Stomach (tissue), 4 donors: ENCODE data around the gene RSPRY1.

ENCODE experiments used
- POLR2A ChIP-seq, 4 donors: fragments of 450-650 bp; IDR thresholded peaks; one replicate each; pipeline ENCODE4 v1.6.1; 2016; ENCODE audit warnings: antibody characterized with exemption in 4 of 4, control low read depth in 2 of 4, mild to moderate bottlenecking in 1 of 4, moderate library complexity in 1 of 4
- POLR2AphosphoS5 ChIP-seq, 3 donors: sonication (generic); formaldehyde crosslinking; IDR thresholded peaks; one replicate each; pipeline ENCODE4 v1.6.1; 2016; ENCODE audit warnings: antibody characterized with exemption in 3 of 3
- TF ChIP-seq, protein P1 (sequence below), 7 experiments: fragments of 450-650 bp in 4 of 7; fragments of 200-600 bp in 3 of 7; sonication (generic) in 3 of 7; IDR thresholded peaks; one replicate each; pipeline ENCODE4 v1.5.1; 2016 to 2019; ENCODE audit warnings: antibody characterized with exemption in 7 of 7, control low read depth in 2 of 7, mild to moderate bottlenecking in 1 of 7

DNA sequence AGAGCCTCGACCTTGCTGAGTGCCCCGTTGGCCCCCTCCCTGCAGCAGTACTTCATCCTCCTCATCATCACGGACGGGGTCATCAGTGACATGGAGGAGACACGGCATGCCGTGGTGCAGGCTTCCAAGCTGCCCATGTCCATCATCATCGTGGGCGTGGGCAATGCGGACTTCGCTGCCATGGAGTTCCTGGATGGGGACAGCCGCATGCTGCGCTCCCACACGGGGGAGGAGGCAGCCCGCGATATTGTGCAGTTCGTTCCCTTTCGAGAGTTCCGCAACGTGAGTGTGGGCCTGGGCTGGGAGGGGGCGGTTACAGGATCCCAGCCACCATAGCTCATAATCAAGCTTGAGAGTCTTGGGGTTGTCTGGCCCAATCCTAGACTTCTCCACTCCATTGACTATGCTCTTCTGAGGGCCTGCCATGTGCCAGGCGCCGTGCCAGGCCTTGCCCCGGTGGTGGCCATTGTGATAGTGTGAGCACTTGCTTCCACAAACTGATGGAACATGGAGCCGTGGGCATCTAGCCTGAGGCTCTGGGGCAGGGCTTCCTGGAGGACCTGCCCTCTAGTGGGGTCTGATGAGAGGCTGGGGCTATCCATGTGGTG, 40.0 kb upstream of the RSPRY1 start:
- TF ChIP-seq, protein P1, sequence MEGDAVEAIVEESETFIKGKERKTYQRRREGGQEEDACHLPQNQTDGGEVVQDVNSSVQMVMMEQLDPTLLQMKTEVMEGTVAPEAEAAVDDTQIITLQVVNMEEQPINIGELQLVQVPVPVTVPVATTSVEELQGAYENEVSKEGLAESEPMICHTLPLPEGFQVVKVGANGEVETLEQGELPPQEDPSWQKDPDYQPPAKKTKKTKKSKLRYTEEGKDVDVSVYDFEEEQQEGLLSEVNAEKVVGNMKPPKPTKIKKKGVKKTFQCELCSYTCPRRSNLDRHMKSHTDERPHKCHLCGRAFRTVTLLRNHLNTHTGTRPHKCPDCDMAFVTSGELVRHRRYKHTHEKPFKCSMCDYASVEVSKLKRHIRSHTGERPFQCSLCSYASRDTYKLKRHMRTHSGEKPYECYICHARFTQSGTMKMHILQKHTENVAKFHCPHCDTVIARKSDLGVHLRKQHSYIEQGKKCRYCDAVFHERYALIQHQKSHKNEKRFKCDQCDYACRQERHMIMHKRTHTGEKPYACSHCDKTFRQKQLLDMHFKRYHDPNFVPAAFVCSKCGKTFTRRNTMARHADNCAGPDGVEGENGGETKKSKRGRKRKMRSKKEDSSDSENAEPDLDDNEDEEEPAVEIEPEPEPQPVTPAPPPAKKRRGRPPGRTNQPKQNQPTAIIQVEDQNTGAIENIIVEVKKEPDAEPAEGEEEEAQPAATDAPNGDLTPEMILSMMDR (IDR thresholded peaks at IDR 0.05) = no peak
- TF ChIP-seq POLR2A (IDR thresholded peaks at IDR 0.05) (no peak), POLR2AphosphoS5 (IDR thresholded peaks at IDR 0.05) (no peak)
